Measurements from ENCODE around the gene PDLIM5.
A peak's percentile ranks its signal among the peaks of the same experiment; 100 is the strongest.
"Not testable (repeated sequence)": the region's sequence is repeated elsewhere in the genome, so short reads cannot be mapped to it uniquely, and the experiment has no call there.

Gene PDLIM5

DNA sequence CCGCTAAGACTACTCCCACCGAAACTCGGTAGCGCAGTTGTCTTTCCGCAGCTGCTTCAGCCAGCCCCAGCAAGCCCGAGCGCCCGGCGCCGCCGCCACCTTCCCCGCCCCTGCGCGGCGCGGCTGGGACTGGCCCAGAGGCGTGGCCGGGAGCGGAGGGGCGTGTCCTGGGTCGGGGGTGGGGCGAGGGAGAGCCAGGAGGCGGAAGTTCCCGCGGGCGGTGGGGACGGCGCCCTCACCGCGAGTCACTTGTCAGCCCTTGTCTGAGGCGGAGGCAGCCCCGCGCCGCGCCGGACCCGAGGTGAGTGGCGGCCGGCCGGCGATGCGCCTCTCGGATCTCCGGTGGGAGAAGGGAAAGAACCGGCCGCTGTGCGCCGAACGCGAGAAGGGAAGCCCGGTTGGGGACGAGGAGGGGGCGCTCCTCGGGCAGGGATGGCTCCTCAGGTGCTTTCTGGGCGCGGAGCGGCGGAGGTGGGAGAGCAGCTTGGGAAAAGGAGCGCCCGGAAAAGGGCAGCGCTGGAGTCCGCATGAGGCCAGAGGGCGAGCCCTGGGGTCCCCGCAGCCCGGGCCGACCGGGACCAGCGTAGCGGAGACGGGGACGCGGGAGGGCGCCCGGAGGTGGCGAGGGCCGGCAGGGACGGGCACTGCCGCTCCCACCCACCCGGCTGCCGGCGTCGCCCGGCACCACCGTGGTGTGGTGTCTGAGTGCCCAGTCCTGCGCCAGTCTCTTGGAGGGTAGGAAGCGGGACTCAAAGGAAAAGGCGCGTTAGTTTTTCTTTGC lies at the start of gene PDLIM5:
Gene PDLIM5 (plus strand): TSS at position 248 of the 781 bp plus-strand sequence. CDS start 3,347 bp downstream, outside the sequence.
- DNase-seq (ENCODE audit: low read depth in 2 of 2) = peak; percentile 64 to 85

GRCh38 chr4:94402439-94402838 lies 49.3 kb upstream of the PDLIM5 start:
- DNase-seq (ENCODE audit: low read depth in 2 of 2) = not testable (repeated sequence)

DNA sequence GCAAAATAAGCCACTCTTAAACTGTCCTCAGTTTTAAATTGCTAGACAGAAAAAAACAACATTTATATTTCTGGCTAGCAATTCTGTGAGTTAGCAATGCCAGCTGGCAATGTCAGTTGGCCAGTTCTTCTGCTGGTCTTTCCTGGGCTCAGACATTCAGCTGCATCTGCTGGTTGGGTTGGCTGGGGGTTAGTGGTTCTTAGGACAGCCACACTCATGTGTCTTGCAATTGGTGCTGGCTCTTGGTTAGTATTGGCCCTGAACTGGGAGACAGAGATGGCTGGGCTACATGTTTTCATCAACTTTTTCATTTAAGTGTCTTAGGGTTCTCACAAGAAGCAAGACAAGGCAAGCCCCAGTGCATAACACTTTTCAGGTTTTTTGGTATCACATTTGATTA lies 48.0 kb upstream of the PDLIM5 start:
- DNase-seq (ENCODE audit: low read depth in 2 of 2) = no peak

DNA sequence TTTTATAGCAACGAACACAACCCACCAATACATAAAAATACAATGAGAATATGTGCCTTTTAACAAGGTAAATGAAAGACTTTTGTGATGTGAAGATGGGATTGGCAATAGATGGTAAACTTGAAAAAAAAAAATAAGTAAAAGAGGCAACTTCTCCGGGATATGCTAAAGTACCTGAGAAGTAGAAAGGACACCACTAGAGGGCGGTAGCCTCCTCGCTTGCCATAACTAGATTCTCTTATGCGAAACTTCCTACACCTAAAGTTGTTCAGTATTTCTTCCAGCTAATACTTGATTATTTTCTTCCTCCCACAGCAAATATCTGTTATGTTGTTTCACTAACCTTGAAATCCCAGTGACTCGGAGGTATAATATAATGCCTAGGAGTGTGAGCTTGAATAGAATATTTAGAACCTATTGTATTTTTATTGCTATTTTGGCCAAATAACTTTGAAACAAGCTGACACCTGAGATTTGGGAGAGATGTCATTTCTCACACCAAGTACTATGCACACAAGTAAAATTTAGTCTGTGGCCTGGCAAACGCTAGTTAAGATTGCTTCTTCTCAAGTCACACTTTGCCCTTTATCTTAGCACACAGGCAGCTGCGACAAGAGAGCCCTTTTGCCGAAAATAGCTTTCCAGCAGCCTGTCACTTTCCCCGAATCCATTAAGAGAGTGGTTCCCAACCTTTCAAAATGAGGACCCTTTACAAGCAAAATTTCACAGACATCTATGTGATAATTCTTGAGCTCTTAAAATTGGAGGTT lies 44.9 kb upstream of the PDLIM5 start:
- peak; percentile 21 to 42 for DNase-seq (ENCODE audit: low read depth in 2 of 2)

GRCh38 chr4:94407846-94408245 lies 43.9 kb upstream of the PDLIM5 start:
- DNase-seq (ENCODE audit: low read depth in 2 of 2) = no peak

GRCh38 chr4:94408549-94409374 lies 43.0 kb upstream of the PDLIM5 start:
- DNase-seq (ENCODE audit: low read depth in 2 of 2) = no peak

- no peak for DNase-seq (ENCODE audit: low read depth in 2 of 2)
These were observed 42.4 kb upstream of the PDLIM5 start for GRCh38 chr4:94409375-94409679.

DNA sequence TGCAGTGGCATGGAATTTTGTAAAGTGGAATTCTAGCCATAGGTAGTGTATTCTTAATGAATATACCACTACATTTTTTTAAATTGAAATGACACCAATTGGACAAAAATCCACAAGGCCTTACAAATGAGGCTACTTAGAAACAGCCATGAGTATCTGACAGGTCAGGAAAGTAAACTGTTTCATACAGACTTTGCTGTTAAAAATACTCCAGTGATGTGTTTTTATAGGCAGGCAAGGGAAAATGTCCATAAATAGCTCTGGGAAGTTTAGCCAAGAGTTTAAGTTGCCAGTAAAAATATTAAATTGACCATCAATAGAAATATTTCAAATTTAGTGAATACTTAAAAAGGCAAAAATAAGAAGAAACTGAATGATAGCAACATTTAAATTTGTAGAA lies 41.8 kb upstream of the PDLIM5 start:
- DNase-seq (ENCODE audit: low read depth in 2 of 2) = no peak

GRCh38 chr4:94410678-94411206 lies 41.0 kb upstream of the PDLIM5 start:
- DNase-seq (ENCODE audit: low read depth in 2 of 2) = no peak

DNA sequence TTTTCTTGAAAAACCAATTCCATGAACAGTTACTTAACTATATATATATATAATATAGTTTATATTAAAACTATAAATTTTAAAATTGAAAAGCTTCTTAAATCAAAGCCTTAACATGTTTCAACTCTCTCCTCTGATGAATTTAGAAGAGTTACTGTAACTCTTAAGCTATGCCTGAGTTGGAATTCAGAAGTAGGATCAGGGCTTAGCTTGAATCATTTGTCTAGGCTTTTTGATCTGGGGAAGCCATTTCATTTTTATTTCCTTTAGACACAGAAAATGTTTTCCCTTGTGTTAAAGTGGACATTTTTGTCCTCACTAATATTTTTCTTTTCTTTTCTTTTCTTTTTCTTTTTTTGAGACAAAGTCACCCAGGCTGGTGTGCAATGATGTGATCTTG lies 40.4 kb upstream of the PDLIM5 start:
- no peak for DNase-seq (ENCODE audit: low read depth in 2 of 2)

- DNase-seq (ENCODE audit: low read depth in 2 of 2) = no peak
These were observed 39.6 kb upstream of the PDLIM5 start for GRCh38 chr4:94412019-94412657.

DNA sequence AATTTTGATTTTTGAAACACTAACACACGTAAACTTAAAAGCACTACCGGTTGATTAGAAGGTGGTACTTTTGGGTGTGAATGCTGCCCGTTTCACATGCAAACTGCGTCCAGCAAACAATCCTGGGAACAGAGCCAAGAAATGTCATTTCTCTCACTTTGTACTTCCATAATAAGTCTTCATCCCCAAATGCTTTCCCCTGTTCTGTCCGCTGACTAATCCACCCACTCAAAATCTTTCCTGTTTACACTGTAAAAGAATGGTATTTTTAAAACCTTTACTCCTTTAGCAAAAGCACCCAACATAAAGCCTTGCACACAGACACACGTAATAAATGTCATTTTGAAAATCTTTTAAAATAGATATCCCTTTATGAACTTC lies 39.1 kb upstream of the PDLIM5 start:
- DNase-seq (ENCODE audit: low read depth in 2 of 2) = no peak

- DNase-seq (ENCODE audit: low read depth in 2 of 2) = no peak
These were observed 38.5 kb upstream of the PDLIM5 start for GRCh38 chr4:94413085-94413840.

DNA sequence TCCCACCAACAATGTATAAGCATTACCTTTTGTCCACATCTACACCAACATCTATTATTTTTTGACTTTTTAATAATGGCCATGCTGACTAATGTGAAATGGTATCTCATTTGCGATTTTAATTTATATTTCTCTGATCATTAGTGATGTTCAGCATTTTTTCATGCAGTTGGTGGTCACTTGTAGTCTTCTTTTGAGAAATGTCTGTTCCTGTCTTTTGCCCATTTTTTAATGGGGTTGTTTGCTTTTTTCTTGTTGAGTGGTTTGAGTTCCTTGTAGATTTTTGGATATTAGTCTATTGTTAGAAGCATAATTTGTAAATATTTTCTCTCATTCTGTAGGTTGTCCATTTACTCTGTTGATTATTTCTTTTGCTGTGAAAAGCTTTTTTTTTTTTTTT lies 36.8 kb upstream of the PDLIM5 start:
- DNase-seq (ENCODE audit: low read depth in 2 of 2) = no peak

DNA sequence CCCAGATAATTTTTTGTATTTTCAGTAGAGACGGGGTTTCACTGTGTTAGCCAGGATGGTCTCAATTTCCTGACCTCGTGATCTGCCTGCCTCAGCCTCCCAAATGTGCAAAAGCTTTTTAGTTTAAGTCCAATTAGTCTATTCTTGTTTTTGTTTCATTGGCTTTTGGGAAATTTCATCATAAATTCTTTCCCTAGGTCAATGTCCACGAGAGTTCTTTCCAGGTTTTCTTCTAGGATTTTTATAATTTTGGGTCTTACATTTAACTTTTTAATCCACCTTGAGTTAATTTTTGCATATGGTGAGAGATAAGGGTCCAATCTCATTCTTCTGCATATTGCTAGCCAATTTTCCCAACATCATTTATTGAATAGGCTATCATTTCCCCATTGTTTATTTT lies 36.3 kb upstream of the PDLIM5 start:
- DNase-seq (ENCODE audit: low read depth in 2 of 2) = no peak

DNA sequence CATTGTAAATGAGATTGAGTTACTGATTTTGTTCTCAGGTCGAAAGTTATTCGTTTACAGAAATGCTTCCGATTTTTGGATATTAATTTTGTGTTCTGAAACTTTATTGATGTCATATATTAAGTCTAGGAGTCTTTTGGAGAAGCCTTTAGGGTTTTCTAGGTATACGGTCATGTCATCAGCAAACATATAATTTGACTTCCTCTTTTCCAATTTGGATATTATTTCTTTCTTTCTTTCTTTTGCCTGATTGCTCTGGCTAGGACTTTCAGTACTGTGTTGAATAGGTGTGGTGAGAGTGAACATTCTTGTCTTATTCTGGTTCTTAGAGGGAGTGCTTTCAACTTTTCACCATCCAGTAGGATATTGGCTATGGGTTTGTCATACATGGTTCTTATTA lies 35.4 kb upstream of the PDLIM5 start:
- no peak for DNase-seq (ENCODE audit: low read depth in 2 of 2)

DNA sequence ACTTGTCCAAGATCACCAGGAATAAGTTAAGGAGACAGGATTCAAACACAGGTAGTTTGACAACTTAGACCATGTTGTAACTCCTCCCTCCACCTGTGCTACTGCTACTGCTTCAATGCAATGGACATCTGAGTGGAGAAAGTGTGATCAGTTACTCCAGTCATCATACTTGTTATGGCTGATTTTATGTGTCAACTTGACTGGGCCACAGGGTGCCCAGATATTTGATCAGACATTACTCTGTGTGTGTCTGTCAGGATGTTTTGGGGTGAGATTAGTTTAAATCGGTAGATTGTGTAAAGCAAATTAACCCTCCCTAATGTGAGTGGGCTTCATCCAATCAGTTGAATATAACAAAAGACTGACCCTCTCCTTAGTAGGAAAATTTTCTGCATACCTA lies 34.8 kb upstream of the PDLIM5 start:
- no peak for DNase-seq (ENCODE audit: low read depth in 2 of 2)

DNA sequence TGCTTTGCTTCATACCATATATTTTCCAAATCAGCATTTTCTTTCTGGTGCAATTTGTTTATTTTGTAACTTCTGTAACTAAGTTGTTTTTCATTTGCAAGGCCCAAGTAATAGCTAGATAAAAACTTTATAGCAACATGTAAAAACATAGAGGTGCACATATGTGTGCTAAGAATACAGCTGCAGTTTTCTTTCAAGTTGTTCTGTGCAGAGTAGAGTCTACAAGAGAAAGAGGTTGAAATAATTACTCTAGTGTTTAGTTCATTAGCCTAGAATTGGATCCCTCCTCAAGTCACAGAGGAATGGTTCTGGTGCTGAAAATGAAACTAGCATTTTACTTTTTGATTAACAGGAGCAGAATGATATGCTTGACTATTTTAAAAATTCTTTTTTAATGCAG lies 32.2 kb upstream of the PDLIM5 start:
- no peak for DNase-seq (ENCODE audit: low read depth in 2 of 2)

- DNase-seq (ENCODE audit: low read depth in 2 of 2) = no peak
These were observed 31.8 kb upstream of the PDLIM5 start for GRCh38 chr4:94419956-94420355.

GRCh38 chr4:94420356-94420755 lies 31.4 kb upstream of the PDLIM5 start:
- DNase-seq (ENCODE audit: low read depth in 2 of 2) = no peak

DNA sequence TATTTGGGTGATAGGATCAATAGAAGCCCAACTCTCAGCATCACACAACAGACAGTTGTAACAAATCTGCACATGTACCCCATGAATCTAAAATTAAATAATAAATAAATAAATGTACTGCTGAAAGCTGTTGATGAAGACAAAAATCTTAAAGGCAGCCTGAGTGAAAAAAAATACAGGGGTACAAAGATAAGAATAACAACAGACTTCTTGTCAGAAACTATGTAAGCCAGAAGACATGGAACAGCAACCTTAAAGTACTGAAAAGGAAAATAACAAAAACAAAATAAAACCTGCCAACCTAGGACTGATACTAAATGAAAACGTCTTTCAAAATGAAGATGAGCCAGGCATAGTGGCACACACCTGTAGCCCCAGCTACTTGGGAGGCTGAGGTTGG lies 25.0 kb upstream of the PDLIM5 start:
- no peak for DNase-seq (ENCODE audit: low read depth in 2 of 2)

Measured in stimulated activated CD8-positive, alpha-beta memory T cell treated with anti-CD3 and anti-CD28 coated beads, Interleukin-7, amount 100 ng/mL, for 4 hours (primary cell).